Epithelial cell of prostate (primary cell): ENCODE data around the gene DHX35.
"Not testable (repeated sequence)": the region's sequence is repeated elsewhere in the genome, so short reads cannot be mapped to it uniquely, and the experiment has no call there.

Experiments used
- DNase-seq: peaks from one replicate; pipeline ENCODE4 v3.0.0-alpha.2; 2011; ENCODE audit warnings: low read depth, low spot score
- H3K27ac ChIP-seq: fragments of 450-650 bp; 2 replicates; pipeline ENCODE4 v1.5.1; 2017; ENCODE audit warnings: mild to moderate bottlenecking

Gene DHX35

GRCh38 chr20:38939686-38940085 is 22.5 kb upstream of the DHX35 start:
- DNase-seq = no peak
- H3K27ac ChIP-seq = no peak overlapping the region

- no peak overlapping the region for H3K27ac ChIP-seq
- DNase-seq = no peak
These were observed 21.5 kb upstream of the DHX35 start for GRCh38 chr20:38940644-38941043.

- no peak for DNase-seq
- no peak overlapping the region for H3K27ac ChIP-seq
These were observed 20.3 kb upstream of the DHX35 start for GRCh38 chr20:38941726-38942389.

GRCh38 chr20:38945012-38945411 is 17.1 kb upstream of the DHX35 start:
- H3K27ac ChIP-seq = no peak overlapping the region
- no peak for DNase-seq

DNA sequence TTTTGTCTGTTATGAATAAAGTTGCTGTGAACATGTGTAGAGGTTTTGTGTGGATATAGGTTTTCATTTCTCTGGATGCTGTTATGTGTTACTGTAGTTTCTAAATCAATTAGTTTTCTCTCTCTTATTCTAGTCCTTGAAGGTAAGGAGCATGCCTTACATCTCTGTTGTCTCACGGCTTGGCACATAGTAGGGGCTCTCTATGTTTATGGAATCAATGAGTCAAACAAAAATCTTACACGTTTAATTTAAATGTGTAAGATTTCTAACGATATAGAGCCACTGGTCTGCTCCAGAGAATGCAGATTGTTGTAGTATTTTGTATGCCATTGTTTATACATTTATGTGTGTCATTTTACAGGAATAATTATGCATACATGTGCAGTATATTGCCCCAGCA is 15.3 kb upstream of the DHX35 start:
- no peak for DNase-seq
- H3K27ac ChIP-seq = no peak overlapping the region

- no peak overlapping the region for H3K27ac ChIP-seq
- no peak for DNase-seq
These were observed 14.2 kb upstream of the DHX35 start for GRCh38 chr20:38947931-38948362.

GRCh38 chr20:38950254-38950653 is 11.9 kb upstream of the DHX35 start:
- DNase-seq = no peak
- no peak overlapping the region for H3K27ac ChIP-seq

GRCh38 chr20:38951611-38952010 is 10.5 kb upstream of the DHX35 start:
- H3K27ac ChIP-seq = no peak overlapping the region
- DNase-seq = no peak

DNA sequence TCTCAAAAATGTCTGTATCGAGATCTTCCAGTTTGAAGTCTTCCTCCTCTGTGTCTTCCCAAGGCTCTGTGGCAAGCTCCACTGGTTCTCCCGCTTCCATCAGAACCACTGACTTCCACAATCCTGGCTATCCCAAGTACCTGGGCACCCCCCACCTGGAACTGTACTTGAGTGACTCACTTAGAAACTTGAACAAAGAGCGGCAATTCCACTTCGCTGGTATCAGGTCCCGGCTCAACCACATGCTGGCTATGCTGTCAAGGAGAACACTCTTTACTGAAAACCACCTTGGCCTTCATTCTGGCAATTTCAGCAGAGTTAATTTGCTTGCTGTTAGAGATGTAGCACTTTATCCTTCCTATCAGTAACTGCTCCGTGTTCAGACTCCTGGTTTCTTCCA is 10.0 kb upstream of the DHX35 start:
- DNase-seq = no peak
- no peak overlapping the region for H3K27ac ChIP-seq

GRCh38 chr20:38953630-38954340 is 8.4 kb upstream of the DHX35 start:
- DNase-seq = no peak
- H3K27ac ChIP-seq = no peak overlapping the region

- DNase-seq = no peak
- H3K27ac ChIP-seq = no peak overlapping the region
These were observed 4.8 kb upstream of the DHX35 start for GRCh38 chr20:38957235-38957876.

GRCh38 chr20:38957915-38958485 is 4.1 kb upstream of the DHX35 start:
- H3K27ac ChIP-seq = no peak overlapping the region
- no peak for DNase-seq

GRCh38 chr20:38960187-38960687 is 1.9 kb upstream of the DHX35 start:
- H3K27ac ChIP-seq, DNase-seq: not testable (repeated sequence)

- H3K27ac ChIP-seq = peak overlapping the region; percentile 79
- no peak for DNase-seq
These were observed 557 bp upstream of the DHX35 start for GRCh38 chr20:38961530-38962043.

DNA sequence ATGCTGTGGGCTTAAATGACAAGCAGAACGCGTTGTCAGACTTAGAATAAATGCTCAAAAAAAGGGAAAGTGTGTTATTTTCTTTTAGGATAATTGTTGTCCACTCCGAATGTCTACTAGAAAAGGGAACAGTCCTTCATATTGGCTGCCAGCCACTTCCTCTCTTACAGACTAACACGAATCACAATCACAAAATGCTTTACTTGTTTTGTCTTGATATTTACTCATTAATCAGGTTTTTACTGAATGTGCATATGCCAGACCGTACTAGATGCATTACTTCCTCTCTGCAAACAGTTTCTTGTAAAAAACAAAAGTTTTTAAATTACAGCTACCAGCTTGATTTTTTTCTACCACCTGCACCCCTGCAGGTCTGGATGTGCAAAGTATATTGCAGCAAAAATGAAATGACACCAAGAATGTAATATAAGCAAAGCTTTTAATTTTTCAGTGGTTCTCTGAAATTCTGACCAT is 821 bp downstream of the DHX35 start:
- no peak for DNase-seq
- peak overlapping the region; percentile 79 for H3K27ac ChIP-seq

DNA sequence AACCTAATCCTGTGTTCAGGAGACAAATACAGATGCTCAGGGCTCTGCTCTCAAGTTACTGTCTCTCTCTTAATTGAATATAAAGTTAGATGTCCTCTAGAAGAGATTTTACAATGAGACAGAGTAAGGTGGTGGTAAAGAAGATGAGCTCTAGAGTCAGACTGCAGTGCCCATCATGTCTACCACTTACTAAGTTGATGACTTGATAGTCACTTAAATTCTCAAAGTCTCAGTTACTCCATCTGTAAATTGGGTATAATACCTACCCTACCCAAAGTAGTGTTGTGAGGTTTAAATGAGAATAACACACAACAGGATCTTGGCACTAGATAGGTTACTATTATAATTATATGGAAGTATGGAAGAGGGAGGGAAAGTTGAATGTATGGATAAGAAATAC is 1.6 kb downstream of the DHX35 start:
- DNase-seq = no peak
- H3K27ac ChIP-seq = no peak overlapping the region

DNA sequence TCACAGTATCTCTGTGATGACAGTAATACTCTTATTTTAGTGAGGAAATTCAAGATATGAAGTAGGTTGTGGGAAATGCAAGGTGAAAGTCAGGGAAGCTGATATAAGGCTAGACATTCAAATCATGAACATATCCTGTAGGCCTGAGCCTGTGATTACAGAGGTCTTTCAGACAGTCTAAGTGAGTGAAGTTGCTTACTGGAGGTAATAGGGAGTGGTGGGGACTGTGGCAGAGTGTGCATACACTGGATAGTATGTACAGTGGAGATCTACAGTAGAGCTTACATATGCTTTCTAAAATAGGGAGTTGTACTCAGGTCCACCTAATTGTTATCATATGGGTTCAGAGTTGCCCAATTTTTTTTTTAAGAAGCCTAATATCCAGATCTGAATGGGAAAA is 3.1 kb downstream of the DHX35 start:
- no peak overlapping the region for H3K27ac ChIP-seq
- no peak for DNase-seq

DNA sequence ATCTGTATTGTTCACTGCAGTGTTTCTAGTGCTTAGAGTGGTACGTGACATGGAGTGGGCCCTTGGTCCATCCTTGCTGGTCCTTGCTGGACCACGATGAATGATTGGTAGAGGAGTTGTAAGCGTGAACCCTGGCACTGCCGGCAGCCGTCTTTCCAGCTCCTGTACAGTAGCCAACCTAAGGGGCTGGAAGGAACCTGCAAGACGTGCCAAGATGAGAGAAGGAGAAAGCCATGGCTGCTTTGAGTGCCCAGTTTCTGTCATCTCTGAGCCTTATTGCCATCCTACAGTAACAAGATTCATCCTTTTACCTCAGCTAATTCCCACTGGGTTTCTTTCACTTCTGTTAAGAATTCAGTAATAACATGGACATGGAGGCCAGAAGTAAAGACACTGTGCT is 5.9 kb downstream of the DHX35 start:
- DNase-seq = no peak
- H3K27ac ChIP-seq = no peak overlapping the region

- no peak for DNase-seq
- peak overlapping the region; percentile 82 for H3K27ac ChIP-seq
These were observed 7.6 kb downstream of the DHX35 start for GRCh38 chr20:38969708-38970107.

GRCh38 chr20:38970302-38970701 is 8.2 kb downstream of the DHX35 start:
- peak; percentile 55 for DNase-seq
- H3K27ac ChIP-seq = peak overlapping the region; percentile 82

DNA sequence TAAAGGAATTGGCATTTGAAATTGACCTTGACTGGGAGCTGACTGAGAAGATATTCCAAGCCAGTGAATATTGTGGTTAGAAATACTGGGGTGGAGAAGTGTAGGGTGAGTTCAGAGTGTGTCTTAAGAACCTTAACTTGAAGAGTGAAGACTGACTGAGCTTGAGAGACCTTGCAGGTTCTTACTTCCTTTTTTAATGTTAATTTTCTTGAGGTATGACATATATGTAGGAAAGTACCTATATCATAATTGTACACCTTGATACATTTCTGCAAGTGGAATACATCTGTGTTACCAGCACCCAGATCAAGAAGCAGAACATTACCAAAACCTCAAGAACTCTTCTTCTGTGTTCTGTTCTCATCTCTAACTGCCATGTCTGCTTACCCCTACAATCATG is 11.0 kb downstream of the DHX35 start:
- peak overlapping the region; percentile 82 for H3K27ac ChIP-seq
- no peak for DNase-seq
